GM12875 (cell line): ENCODE results near the gene AADAT.

Source experiments
- H3K4me3 ChIP-seq: one replicate; pipeline ENCODE4 v1.5.1; 2011; ENCODE audit warnings: low read depth, low read length, control low read depth
- CTCF ChIP-seq: IDR thresholded peaks from 2 replicates; pipeline ENCODE4 v1.5.1; 2011; ENCODE audit warnings: low read depth, mild to moderate bottlenecking, control low read depth, inconsistent platforms, low read length, moderate library complexity, borderline replicate concordance; ENCODE audit not compliant: insufficient read depth

AADAT gene

GRCh38 chr4:170089668-170090351, at the start of gene AADAT:
AADAT (minus strand) TSS chr4:170089956; CDS start chr4:170089690, 266 bp downstream.
- TF ChIP-seq CTCF: peak; percentile 51
- peak within 1 kb of the TSS; percentile 44 for H3K4me3 ChIP-seq

GRCh38 chr4:170138580-170139194, 48.9 kb upstream of the AADAT start:
- TF ChIP-seq CTCF: peak; percentile 79
- H3K4me3 ChIP-seq: no peak overlapping the region

GRCh38 chr4:170137927-170138326, 48.2 kb upstream of the AADAT start:
- no peak for TF ChIP-seq CTCF
- H3K4me3 ChIP-seq: no peak overlapping the region

GRCh38 chr4:170137466-170137865, 47.7 kb upstream of the AADAT start:
- H3K4me3 ChIP-seq: no peak overlapping the region
- no peak for TF ChIP-seq CTCF

- no peak for TF ChIP-seq CTCF
- H3K4me3 ChIP-seq: no peak overlapping the region
These were observed 45.1 kb upstream of the AADAT start for GRCh38 chr4:170134821-170135220.

GRCh38 chr4:170128219-170128804, 38.6 kb upstream of the AADAT start:
- no peak overlapping the region for H3K4me3 ChIP-seq
- TF ChIP-seq CTCF: no peak

- no peak for TF ChIP-seq CTCF
- no peak overlapping the region for H3K4me3 ChIP-seq
These were observed 38.0 kb upstream of the AADAT start for GRCh38 chr4:170127758-170128157.
